ENCODE data around the gene NSMF. TPM values are rescaled to one million over a fixed set of nuclear protein-coding genes. Genes with fewer than 3 reads are reported as not detected.
"Not testable (repeated sequence)": the region's sequence is repeated elsewhere in the genome, so short reads cannot be mapped to it uniquely, and the experiment has no call there.

The NSMF gene
- total RNA-seq, 2 experiments from 2014 or later, result 74.1 to 74.6 TPM

DNA sequence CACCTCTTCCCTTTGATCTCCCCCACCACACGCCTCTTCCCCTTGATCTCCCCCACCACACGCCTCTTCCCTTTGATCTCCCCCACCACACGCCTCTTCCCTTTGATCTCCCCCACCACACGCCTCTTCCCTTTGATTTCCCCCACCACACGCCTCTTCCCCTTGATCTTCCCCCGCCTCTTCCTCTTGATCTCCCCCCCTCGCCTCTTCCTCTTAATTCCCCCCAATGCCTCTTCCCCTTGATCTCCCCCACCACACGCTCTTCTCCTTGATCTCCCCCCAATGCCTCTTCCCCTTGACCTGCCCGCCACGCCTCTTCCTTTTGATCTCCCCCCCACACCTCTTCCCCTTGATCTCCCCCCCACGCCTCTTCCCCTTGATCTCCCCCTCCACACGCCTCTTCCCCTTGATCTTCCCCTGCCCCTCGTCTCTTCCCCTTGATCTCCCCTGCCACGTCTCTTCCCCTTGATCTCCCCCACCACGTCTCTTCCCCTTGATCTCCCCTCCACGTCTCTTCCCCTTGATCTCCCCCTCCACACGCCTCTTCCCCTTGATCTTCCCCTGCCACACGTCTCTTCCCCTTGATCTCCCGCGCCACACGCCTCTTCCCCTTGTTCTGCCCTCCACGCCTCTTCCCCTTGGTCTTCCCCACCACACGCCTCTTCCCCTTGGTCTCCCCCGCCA, 8.5 kb downstream of the NSMF start:
- H3K9me3 Mint-ChIP-seq, H3K4me3 Mint-ChIP-seq, H3K27me3 Mint-ChIP-seq, DNase-seq: not testable (repeated sequence)
- peak overlapping the region; percentile 76 for H3K27ac Mint-ChIP-seq
- H3K4me1 Mint-ChIP-seq, result peaks cover 15% of the 10 kb centered on the region
- H3K36me3 Mint-ChIP-seq, result peaks cover 46% of the 10 kb centered on the region

DNA sequence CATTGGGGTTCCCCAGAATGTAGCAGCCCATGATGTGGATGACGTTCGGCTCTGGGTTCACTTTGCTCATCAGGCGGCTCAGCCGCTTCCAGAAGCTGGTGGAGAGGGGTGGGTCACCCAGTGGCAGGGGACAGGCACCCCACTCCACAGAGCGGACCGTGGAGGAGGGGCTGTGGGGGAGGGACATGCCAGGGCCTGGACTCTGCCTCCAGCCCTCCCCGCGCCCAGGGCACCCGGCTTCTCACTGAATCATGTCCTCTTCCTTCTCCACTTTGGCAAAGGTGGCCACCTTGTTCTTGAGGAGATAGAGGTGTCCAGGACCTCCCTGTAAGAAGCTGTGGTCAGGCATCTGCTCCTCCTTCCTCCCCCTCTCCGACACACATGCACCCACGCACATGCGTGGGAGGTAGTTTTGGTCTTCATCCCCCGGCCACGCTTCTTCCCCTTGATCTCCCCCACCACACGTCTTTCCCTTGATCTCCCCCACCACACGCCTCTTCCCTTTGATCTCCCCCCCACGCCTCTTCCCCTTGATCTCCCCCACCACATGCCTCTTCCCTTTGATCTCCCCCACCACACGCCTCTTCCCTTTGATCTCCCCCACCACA, 9.1 kb downstream of the NSMF start:
- H3K9me3 Mint-ChIP-seq, result peaks cover 5% of the 10 kb centered on the region
- peaks cover 22% of the 10 kb centered on the region for H3K4me1 Mint-ChIP-seq
- H3K27me3 Mint-ChIP-seq, result peaks cover 5% of the 10 kb centered on the region
- peak overlapping the region; percentile 72 for H3K27ac Mint-ChIP-seq
- DNase-seq, result peak; percentile 47
- H3K36me3 Mint-ChIP-seq, result peaks cover 44% of the 10 kb centered on the region
- no peak overlapping the region for H3K4me3 Mint-ChIP-seq

DNA sequence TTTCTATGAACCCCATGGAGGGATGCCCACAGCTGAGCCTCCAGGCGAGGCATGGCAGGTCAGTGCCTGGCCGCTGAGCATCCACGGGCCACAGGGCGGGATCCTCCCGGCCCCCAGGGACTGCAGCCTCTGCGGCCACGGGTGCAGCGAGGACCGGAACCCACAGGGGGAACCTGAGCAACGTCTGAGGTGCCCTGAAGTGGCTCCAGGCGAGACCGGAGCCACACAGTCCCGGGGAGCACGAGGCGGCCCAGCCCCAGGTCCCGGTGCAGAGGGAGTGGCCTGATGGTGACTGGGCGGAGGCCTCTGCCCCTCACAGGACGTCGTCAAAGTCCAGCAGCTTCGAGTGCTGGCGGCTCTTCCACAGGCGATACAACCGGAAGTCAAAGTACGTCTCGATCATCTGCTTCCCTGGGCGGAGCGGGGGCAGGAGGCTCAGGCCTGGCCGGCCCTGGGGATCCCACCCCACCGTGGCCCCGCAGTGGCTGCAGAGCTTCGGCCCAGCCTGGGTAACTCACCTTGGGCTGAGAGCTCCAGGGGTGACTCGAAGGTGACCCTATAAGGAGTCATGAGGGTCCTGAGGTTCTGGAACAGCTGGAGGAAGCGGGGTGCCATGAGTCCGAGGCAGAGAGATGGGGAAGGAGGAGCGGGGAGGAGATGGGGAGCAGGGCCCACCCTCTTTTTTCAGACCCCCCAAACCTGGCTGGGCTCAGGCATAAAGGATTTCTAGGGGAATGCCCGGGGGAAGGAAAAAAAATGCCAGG, 9.9 kb downstream of the NSMF start:
- DNase-seq, result peak; percentile 7
- peaks cover 20% of the 10 kb centered on the region for H3K4me1 Mint-ChIP-seq
- no peak overlapping the region for H3K4me3 Mint-ChIP-seq
- H3K27me3 Mint-ChIP-seq, result peaks cover 13% of the 10 kb centered on the region
- H3K36me3 Mint-ChIP-seq, result peaks cover 37% of the 10 kb centered on the region
- H3K27ac Mint-ChIP-seq, result no peak overlapping the region
- peaks cover 5% of the 10 kb centered on the region for H3K9me3 Mint-ChIP-seq

DNA sequence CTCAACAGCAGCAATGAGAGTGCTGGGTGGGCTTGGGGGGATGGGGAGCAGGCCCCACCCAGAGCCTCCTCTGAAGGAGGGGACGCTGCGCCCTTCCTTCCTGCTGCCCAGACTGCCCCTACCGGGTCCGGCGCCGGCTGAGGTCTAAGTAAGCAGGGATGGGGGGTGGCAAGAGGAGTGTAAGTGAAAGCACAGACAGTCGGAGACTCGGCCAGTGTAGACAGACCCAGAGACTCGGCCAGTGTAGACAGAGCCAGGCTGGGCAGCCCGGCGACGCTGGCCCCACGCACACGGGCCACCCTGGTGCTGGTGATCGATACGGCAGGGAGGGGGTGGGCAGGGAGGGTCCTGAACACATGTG, 10.6 kb downstream of the NSMF start:
- Mint-ChIP-seq H3K27ac (no peak overlapping the region), H3K9me3 (peaks cover 5% of the 10 kb centered on the region), H3K4me1 (peaks cover 20% of the 10 kb centered on the region), H3K4me3 (no peak overlapping the region), H3K36me3 (peaks cover 34% of the 10 kb centered on the region), H3K27me3 (peaks cover 17% of the 10 kb centered on the region)
- peak; percentile 0 for DNase-seq

DNA sequence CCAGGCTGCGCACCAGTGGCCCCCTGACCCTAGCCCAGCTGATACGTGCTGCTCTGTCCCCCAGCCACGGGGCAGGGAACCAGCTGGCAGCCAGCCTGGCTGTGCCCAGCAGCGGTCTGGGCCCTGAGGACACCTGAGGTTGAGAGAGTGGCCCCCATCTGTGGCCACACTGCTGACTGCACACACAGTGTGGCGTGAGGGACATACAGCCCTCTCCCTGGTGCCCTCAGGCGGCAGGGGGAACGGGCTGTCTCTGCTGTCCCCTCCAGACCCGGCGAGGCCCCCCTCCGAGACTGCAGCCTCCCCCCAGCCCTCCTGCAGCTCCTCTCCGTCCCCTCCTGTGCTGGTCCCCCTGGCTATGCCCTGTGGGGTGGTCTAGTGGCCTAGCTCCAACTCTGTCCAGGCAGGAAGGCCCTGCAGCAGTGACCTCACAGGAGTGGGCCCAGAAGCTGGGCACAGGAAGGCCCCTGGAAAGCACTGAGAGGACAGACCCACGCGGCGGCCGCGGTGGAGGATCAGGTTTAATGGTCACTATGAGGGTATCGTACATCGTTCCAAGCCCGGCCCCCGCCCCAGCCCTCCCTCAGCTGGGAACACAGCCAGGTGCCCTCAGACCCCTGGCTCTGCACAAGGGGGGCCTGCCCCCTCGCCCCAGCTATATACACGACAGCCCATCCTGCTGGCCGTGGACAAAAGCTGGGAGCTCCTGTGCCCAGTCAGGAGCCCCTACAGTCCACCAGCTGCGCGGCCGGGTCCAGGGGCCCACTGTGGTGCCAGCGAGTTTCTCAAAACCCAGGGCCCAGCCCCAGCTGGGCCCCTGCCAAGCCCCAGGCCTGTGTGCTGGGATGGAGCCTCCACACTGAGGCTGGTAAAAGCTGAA, 11.2 kb downstream of the NSMF start:
- no peak for DNase-seq
- H3K27me3 Mint-ChIP-seq, result peaks cover 20% of the 10 kb centered on the region
- H3K27ac Mint-ChIP-seq, result no peak overlapping the region
- H3K9me3 Mint-ChIP-seq, result peaks cover 5% of the 10 kb centered on the region
- H3K4me3 Mint-ChIP-seq, result no peak overlapping the region
- H3K36me3 Mint-ChIP-seq, result peaks cover 30% of the 10 kb centered on the region
- peaks cover 20% of the 10 kb centered on the region for H3K4me1 Mint-ChIP-seq

DNA sequence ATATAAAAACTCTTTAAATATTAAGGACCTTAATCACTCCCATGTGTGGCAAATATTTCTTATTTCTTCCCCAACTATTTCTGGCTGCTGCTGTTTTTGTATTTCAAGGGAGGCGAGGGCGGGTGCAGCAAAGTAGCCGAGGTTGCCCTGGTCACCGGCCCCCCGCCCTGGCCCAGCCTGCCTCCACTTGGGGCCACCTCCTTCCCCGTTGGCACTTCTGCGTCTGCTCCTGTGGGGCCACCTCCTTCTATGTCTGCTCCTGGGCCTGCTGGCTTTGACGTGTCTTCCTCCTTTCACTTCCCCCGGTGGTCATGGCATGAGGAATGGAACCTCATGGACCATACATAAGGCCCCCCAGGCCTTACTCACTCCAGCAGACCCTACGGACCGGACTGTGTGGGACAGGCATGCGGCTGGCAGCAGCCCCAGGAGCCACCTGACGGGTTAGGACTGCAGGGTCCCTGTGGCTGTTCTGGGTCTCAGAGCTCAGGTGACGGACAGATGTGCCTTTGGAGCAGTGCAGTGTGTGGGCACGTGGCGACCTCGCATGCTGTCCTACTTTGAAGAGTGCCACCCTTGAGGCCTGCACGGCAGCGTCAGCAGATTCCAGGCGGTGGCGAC, 12.2 kb downstream of the NSMF start:
- H3K27ac Mint-ChIP-seq, result no peak overlapping the region
- no peak for DNase-seq
- H3K9me3 Mint-ChIP-seq, result peaks cover 5% of the 10 kb centered on the region
- peaks cover 20% of the 10 kb centered on the region for H3K36me3 Mint-ChIP-seq
- peaks cover 19% of the 10 kb centered on the region for H3K4me1 Mint-ChIP-seq
- H3K4me3 Mint-ChIP-seq, result no peak overlapping the region
- H3K27me3 Mint-ChIP-seq, result peaks cover 30% of the 10 kb centered on the region

DNA sequence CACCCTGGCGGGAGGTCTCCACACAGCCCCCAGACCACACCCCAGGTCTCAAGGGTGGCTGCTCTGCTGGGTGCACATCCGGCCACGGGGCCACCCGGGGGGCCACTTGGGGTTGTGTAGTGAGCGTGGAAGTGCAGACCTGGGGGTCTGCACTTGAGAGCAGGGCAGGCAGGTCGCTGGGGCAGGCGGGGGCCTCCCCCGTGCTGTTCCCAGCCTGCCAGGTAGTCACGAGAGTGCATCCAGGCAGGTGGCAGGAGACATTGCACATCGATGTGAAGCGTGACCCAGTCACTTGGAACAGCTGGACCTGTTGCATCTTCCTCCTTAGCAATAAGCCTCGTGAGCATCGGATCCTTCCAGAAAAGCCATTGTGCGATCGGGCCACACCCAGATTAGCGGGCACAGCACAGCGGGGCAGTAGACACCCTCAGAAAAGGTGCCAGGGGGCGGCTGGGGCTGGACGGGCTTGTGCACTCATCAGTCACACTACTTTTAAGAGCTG, 13.2 kb downstream of the NSMF start:
- peaks cover 20% of the 10 kb centered on the region for H3K4me1 Mint-ChIP-seq
- no peak for DNase-seq
- peaks cover 33% of the 10 kb centered on the region for H3K27me3 Mint-ChIP-seq
- no peak overlapping the region for H3K27ac Mint-ChIP-seq
- H3K4me3 Mint-ChIP-seq, result no peak overlapping the region
- H3K9me3 Mint-ChIP-seq, result peaks cover 5% of the 10 kb centered on the region
- peaks cover 15% of the 10 kb centered on the region for H3K36me3 Mint-ChIP-seq

DNA sequence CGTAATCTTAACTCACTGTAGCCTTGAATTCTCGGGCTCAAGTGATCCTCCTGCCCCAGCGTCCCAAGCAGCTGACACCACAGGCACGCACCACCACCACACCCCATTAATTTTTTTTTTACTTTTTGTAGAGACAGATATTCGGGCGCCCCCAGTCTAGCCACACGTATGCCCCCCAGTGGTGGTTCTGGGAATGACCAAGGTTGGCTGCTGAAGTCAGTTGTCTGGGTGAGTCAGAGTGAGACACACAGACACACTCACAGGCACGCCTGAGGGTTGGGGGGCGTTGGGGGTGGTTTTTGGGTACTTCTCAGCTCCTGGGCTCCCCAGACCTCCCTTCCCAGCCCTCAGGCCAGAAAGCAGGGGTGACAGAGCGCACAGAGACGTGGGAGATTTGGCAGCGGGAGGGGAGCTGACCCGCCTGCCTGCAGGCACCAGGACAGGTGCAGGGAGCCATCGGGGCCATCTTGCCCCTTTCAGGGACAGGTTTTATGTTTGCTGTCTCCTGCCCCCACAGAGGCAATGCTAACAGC, 13.8 kb downstream of the NSMF start:
- no peak overlapping the region for H3K27ac Mint-ChIP-seq
- no peak overlapping the region for H3K4me3 Mint-ChIP-seq
- H3K4me1 Mint-ChIP-seq, result peaks cover 16% of the 10 kb centered on the region
- peaks cover 2% of the 10 kb centered on the region for H3K9me3 Mint-ChIP-seq
- peaks cover 33% of the 10 kb centered on the region for H3K27me3 Mint-ChIP-seq
- peak; percentile 84 for DNase-seq
- H3K36me3 Mint-ChIP-seq, result peaks cover 10% of the 10 kb centered on the region

DNA sequence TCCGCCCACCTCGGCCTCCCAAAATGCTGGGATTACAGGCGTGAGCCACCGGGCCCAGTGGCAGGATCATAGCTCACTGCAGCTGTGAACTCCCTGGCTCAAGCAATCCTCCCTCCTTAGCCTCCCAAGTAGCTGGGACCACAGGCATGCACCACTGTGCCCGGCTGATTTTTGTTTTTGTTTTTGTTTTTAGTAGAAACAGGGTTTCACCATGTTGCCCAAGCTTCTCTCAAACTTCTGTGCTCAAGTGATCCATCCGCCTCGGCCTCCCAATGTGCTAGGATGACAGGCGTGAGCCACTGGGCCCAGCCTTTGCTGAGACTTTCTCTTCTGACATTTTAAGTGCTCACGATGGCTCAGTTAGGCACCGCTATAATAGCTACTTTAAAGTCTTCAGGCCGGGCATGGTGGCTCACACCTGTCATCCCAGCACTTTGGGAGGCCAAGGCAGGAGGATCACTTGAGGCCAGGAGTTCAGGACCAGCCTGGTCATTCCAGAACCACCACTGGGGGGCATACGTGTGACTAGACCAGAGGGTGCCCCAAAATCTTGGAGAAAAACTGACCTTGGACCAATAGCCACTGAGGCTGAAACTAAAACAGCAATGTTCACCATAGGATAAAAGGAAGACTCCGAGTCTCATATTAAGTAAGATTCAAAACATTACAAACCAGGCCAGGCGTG, 14.9 kb downstream of the NSMF start:
- Mint-ChIP-seq H3K9me3 (no peaks in the 10 kb centered on the region), H3K27ac (no peak overlapping the region), H3K27me3 (peaks cover 37% of the 10 kb centered on the region), H3K4me1 (peaks cover 13% of the 10 kb centered on the region), H3K4me3 (no peak overlapping the region), H3K36me3 (peaks cover 4% of the 10 kb centered on the region)
- DNase-seq, result no peak

DNA sequence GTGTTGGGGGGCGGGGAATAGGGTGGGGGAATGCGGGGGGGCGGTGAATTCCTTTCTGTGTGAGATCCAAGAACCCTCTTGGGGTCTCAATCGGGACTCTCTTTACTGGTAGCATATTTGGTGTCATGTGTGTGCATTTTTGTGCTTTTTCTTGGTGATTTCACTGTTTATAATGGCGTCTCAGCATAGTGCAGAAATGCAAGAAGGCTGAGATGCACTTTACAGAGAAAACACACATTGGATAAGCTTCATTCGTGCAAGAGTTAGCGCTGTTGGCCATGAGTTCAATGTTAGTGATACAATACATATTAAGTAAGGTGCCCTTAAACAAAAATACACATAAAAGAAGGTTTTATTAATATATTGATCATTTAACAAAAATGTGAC, 17.2 kb downstream of the NSMF start:
- H3K9me3 Mint-ChIP-seq, result no peaks in the 10 kb centered on the region
- peak overlapping the region; percentile 38 for H3K4me3 Mint-ChIP-seq
- no peaks in the 10 kb centered on the region for H3K36me3 Mint-ChIP-seq
- peaks cover 37% of the 10 kb centered on the region for H3K27me3 Mint-ChIP-seq
- H3K4me1 Mint-ChIP-seq, result peaks cover 12% of the 10 kb centered on the region
- DNase-seq, result no peak
- no peak overlapping the region for H3K27ac Mint-ChIP-seq

DNA sequence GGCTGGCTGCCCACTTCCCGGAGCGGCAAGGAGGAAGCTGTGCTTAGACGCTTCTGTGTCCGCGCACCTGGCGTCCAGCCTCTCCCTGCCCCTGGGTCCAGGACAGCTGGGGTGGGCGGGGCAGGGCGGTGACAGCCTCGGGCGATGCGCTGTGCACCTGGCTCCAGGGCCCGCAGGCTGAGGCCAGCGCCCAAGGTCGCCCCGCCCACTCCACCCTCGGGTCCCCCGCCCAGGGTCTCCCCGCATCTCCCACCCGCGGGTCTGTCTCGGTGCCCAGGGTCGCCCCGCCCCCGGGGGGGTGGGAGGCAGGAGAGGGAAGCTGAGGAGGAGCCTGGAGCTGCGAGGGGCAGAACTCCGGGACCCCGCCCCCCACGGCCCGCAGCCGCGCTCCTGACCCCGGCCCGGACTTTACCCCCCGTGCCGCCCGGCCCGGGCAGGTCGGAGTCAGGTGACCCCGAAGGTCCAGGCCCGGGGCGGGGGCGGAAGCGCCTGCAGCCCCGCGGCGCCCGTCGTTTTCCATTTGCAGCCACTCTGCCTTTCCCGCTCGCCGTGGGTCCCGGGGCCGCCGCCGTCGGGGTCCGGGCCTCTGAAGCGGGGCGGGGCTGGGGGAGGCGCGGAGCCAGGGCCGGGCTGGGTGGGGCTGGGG, 17.7 kb downstream of the NSMF start, which contains the start of gene ENTPD8:
Gene ENTPD8, minus strand, starts transcription at position 69 of the 646 bp plus-strand sequence. CDS start 3,072 bp downstream, outside the sequence.
- no peak for DNase-seq
- Mint-ChIP-seq H3K27ac (no peak within 1 kb of the TSS), H3K4me3 (peak within 1 kb of the TSS; percentile 38), H3K36me3 (no peaks in the 10 kb centered on the region), H3K27me3 (peaks cover 37% of the 10 kb centered on the region), H3K4me1 (peaks cover 11% of the 10 kb centered on the region), H3K9me3 (no peaks in the 10 kb centered on the region)

DNA sequence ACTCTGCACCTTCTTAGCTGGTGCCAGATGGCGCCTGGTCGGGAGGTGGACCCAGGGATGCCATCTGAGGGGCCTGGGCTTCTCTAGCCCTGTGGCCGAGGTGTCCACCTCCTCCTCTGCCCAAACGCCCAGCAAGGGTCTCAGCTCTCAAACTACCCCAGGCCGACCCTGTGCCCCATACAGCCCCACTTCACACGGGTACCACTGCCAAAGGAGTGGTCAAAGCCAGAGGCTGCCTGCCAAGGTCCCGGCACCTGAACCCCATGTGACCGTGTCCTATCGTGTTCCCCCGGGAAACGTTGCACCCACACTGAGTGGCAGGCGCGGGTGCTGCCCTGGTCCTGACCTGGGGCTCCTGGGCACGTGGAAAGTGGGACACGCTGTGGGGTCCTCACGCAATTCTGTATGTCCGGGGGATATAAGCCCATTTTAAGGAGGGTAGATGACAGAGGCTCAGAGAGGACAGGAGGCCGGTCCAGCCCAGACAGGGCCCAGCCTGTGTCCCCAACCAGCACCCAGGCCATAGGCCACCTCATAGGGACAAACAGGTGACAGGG, 19.9 kb downstream of the NSMF start:
- H3K4me1 Mint-ChIP-seq, result peaks cover 2% of the 10 kb centered on the region
- H3K4me3 Mint-ChIP-seq, result no peak overlapping the region
- H3K9me3 Mint-ChIP-seq, result no peaks in the 10 kb centered on the region
- peaks cover 24% of the 10 kb centered on the region for H3K27me3 Mint-ChIP-seq
- no peak for DNase-seq
- no peak overlapping the region for H3K27ac Mint-ChIP-seq
- H3K36me3 Mint-ChIP-seq, result no peaks in the 10 kb centered on the region

DNA sequence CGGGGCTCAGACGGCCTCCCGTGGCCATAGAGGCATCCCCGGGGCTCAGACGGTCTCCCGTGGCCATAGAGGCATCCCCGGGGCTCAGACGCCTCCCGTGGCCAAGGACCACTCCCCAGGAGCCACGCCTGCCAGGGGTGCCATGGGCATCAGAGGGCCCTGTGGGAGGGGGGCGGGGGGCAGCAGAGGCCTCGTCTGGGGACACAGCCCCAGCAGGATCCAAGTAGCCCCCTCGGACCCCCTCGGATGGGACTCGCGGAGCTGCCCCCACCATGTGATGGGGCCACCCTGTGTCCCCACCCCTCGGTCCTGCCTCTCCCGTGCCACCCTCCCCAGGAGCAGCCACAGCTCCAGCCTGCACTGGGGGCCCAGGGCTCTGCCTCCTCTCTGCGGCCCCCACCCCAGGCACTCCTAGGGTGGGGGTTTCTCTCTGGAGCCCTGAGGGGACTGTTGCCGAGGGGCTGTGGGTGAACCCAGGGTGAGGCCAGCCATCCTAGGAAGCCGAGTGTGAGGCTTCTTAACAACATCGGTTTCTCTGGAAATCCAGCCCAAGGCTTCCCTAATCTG, 20.5 kb downstream of the NSMF start:
- H3K9me3 Mint-ChIP-seq, result no peaks in the 10 kb centered on the region
- no peak overlapping the region for H3K4me3 Mint-ChIP-seq
- H3K4me1 Mint-ChIP-seq, result peaks cover 2% of the 10 kb centered on the region
- H3K27ac Mint-ChIP-seq, result no peak overlapping the region
- no peaks in the 10 kb centered on the region for H3K36me3 Mint-ChIP-seq
- H3K27me3 Mint-ChIP-seq, result peaks cover 21% of the 10 kb centered on the region
- DNase-seq, result no peak

Data from activated naive CD8-positive, alpha-beta T cell treated with anti-CD3 and anti-CD28 coated beads for 36 hours (primary cell).